CD4-positive, alpha-beta T cell treated with Interleukin-4 for 4 hours (primary cell): ENCODE results near the gene BACH1.

ENCODE experiments used
- DNase-seq: peaks from one replicate; pipeline ENCODE4 v3.0.0-alpha.2; 2020

BACH1 gene

GRCh38 chr21:29316029-29316742, 17.5 kb downstream of the BACH1 start:
- DNase-seq: no peak

- DNase-seq: no peak
Observed at GRCh38 chr21:29316806-29317205, 18.1 kb downstream of the BACH1 start.

GRCh38 chr21:29318354-29318753, 19.6 kb downstream of the BACH1 start:
- DNase-seq: no peak

GRCh38 chr21:29320031-29320430, 21.3 kb downstream of the BACH1 start:
- DNase-seq: no peak

- no peak for DNase-seq
Observed at GRCh38 chr21:29321217-29321616, 22.5 kb downstream of the BACH1 start.

- no peak for DNase-seq
Observed at GRCh38 chr21:29321932-29322928, 23.5 kb downstream of the BACH1 start.

GRCh38 chr21:29323189-29323588, 24.5 kb downstream of the BACH1 start:
- DNase-seq: no peak

GRCh38 chr21:29326914-29327554, 28.3 kb downstream of the BACH1 start:
- DNase-seq: no peak

- DNase-seq: no peak
Observed at GRCh38 chr21:29329406-29329805, 30.7 kb downstream of the BACH1 start.

- DNase-seq: no peak
Observed at GRCh38 chr21:29330797-29331196, 32.1 kb downstream of the BACH1 start.

- no peak for DNase-seq
Observed at GRCh38 chr21:29332461-29333362, 34.0 kb downstream of the BACH1 start.

GRCh38 chr21:29333406-29333805, 34.7 kb downstream of the BACH1 start:
- DNase-seq: no peak

GRCh38 chr21:29334717-29335428, 36.2 kb downstream of the BACH1 start:
- no peak for DNase-seq

- no peak for DNase-seq
Observed at GRCh38 chr21:29335720-29336119, 37.0 kb downstream of the BACH1 start.

GRCh38 chr21:29338256-29338655, 39.5 kb downstream of the BACH1 start:
- DNase-seq: no peak

- DNase-seq: no peak
Observed at GRCh38 chr21:29340228-29340627, 41.5 kb downstream of the BACH1 start.

GRCh38 chr21:29342363-29342957, 43.7 kb downstream of the BACH1 start:
- DNase-seq: no peak

- DNase-seq: no peak
Observed at GRCh38 chr21:29343519-29343918, 44.8 kb downstream of the BACH1 start.

- no peak for DNase-seq
Observed at GRCh38 chr21:29346281-29346680, 47.6 kb downstream of the BACH1 start.

GRCh38 chr21:29346771-29347170, 48.0 kb downstream of the BACH1 start:
- no peak for DNase-seq

GRCh38 chr21:29347274-29347681, 48.6 kb downstream of the BACH1 start:
- DNase-seq: no peak
